ENCODE measurements around the gene HIRIP3. TPM values are rescaled to one million over a fixed set of nuclear protein-coding genes. Genes with fewer than 3 reads are reported as not detected.

The HIRIP3 gene
- total and polyA plus RNA-seq, 2 of the 8 experiments (the other 6 are each of a cell fraction or from before 2014, with no cell fraction given): 11.9 to 18.5 TPM

GRCh38 chr16:29986931-29987330, 8.5 kb downstream of the HIRIP3 start:
- H3K56ac ChIP-seq (replicated peaks; ENCODE audit: insufficient read length, low read depth, low read length): no peak overlapping the region
- H3K4me1 ChIP-seq (replicated peaks in 1 of 4; ENCODE audit: control insufficient read depth in 3 of 4, insufficient read depth in 4 of 4, low read length in 3 of 4): no peaks in the 10 kb centered on the region
- H2BK5ac ChIP-seq (ENCODE audit: low read depth, low read length): no peak overlapping the region
- H3K4me2 ChIP-seq (ENCODE audit: insufficient read depth in 1 of 2, low read depth in 2 of 2, low read length in 2 of 2): no peak overlapping the region
- no peak overlapping the region for H2AFZ ChIP-seq (ENCODE audit: low read length)
- no peak overlapping the region for H2BK12ac ChIP-seq (ENCODE audit: low read depth, low read length)
- no peak for FAIRE-seq
- H3K36me3 ChIP-seq (ENCODE audit: control insufficient read depth in 2 of 4, insufficient read depth in 4 of 4, low read length in 3 of 4): peaks cover 12 to 63% (median 47%) of the 10 kb centered on the region in 4 experiments
- H4K20me1 ChIP-seq (replicated peaks in 1 of 2; ENCODE audit: control insufficient read depth in 1 of 2, insufficient read depth in 2 of 2, low read length in 2 of 2): no peaks in the 10 kb centered on the region
- H3K79me2 ChIP-seq (ENCODE audit: control insufficient read depth in 1 of 2, insufficient read depth in 2 of 2, low read length in 2 of 2): no peaks in the 10 kb centered on the region
- no peak overlapping the region for H4K91ac ChIP-seq (replicated peaks; ENCODE audit: insufficient read length, low read length)
- no peak overlapping the region; the same call in 1 of the 2 replicates for H4K8ac ChIP-seq (ENCODE audit: extremely low read depth, insufficient read depth, low read length)
- H3K23ac ChIP-seq (ENCODE audit: insufficient read length): no peak overlapping the region
- H3K14ac ChIP-seq (ENCODE audit: insufficient read length): no peak overlapping the region
- H3K27me3 ChIP-seq (replicated peaks in 1 of 4; ENCODE audit: control insufficient read depth in 3 of 4, extremely low read depth in 1 of 4, insufficient read depth in 3 of 4, low read length in 3 of 4): no peaks in the 10 kb centered on the region
- H2BK120ac ChIP-seq (replicated peaks; ENCODE audit: low read depth, low read length): no peak overlapping the region
- no peaks in the 10 kb centered on the region for H3K79me1 ChIP-seq (ENCODE audit: low read depth, low read length)
- whole genome bisulfite sequencing, 2 experiments (ENCODE audit: extremely low coverage in 1 of 2, insufficient coverage in 1 of 2, insufficient read length in 1 of 2, insufficient replicate concordance in 2 of 2, low coverage in 1 of 2, low lambda C conversion rate in 2 of 2, missing lambda C conversion rate in 1 of 2): 91% methylated on average over 4 of the region's 5 CpGs; no CpG with 5 or more reads in 1 of the 2 experiments
- no peak overlapping the region for H2BK20ac ChIP-seq (ENCODE audit: low read length)
- H3K4me3 ChIP-seq (ENCODE audit: extremely low read depth in 1 of 4, insufficient read depth in 2 of 4, low read depth in 3 of 4, low read length in 4 of 4): no peak overlapping the region
- H3K9ac ChIP-seq (replicated peaks in 1 of 4; ENCODE audit: extremely low read depth in 1 of 4, low read depth in 3 of 4, low read length in 3 of 4): no peak overlapping the region
- H3K18ac ChIP-seq (ENCODE audit: extremely low read depth, low read length): no peak overlapping the region
- no peak overlapping the region for H4K5ac ChIP-seq (ENCODE audit: insufficient read length, low read depth, low read length)
- DNase-seq (ENCODE audit: low read depth in 1 of 2, low spot score in 2 of 2): no peak
- ChIA-PET CTCF (ENCODE audit: partially characterized antibody) (interaction anchor here (0.9 to 2.0 kb wide), 6 partner anchors 12 to 69 kb away, joined by 3 to 7 read pairs (median 3); partner anchors contain the start of gene TLCD3B), POLR2A (ENCODE audit: partially characterized antibody) (interaction anchor here (2.7 kb wide), 1 partner anchor 14 kb away, joined by 14 read pairs; the partner anchor contains the start of gene TAOK2)
- H3K27ac ChIP-seq (ENCODE audit: low read depth, low read length): no peak overlapping the region
- no peak overlapping the region for H2BK15ac ChIP-seq (ENCODE audit: low read length)
- no peak overlapping the region for H2AK5ac ChIP-seq (ENCODE audit: low read depth, low read length)
- H3K23me2 ChIP-seq (ENCODE audit: low read depth, low read length): no peaks in the 10 kb centered on the region
- H3K4ac ChIP-seq (replicated peaks; ENCODE audit: insufficient read length, low read depth, low read length): no peak overlapping the region
- H3K9me3 ChIP-seq (ENCODE audit: insufficient read depth in 2 of 2, low read depth in 1 of 2, low read length in 1 of 2): no peaks in the 10 kb centered on the region
- TF ChIP-seq MAFK (IDR thresholded peaks at IDR 0.05; ENCODE audit: low read depth, low read length) (no peak), SIRT6 (IDR thresholded peaks at IDR 0.05; ENCODE audit: low read length) (no peak), EGR1 (IDR thresholded peaks at IDR 0.05; ENCODE audit: borderline replicate concordance, low read depth, low read length) (no peak), NRF1 (IDR thresholded peaks at IDR 0.05; ENCODE audit: low read depth, low read length) (no peak), SP1 (IDR thresholded peaks at IDR 0.05; ENCODE audit: low read depth, low read length) (no peak), ATF3 (IDR thresholded peaks at IDR 0.05; ENCODE audit: insufficient read depth, low read depth, low read length) (no peak), GTF2F1 (IDR thresholded peaks at IDR 0.05; ENCODE audit: borderline replicate concordance, low read depth, low read length) (no peak), GABPA (IDR thresholded peaks at IDR 0.05; ENCODE audit: borderline replicate concordance, insufficient read depth, low read length) (no peak), CBX8 (IDR thresholded peaks at IDR 0.05; ENCODE audit: borderline replicate concordance, low read depth, low read length) (no peak), TEAD4 (IDR thresholded peaks at IDR 0.05; ENCODE audit: low read depth, low read length) (no peak), HDAC6 (IDR thresholded peaks at IDR 0.05; ENCODE audit: low read depth, low read length) (no peak), NANOG (IDR thresholded peaks at IDR 0.05; ENCODE audit: insufficient read depth, low read depth, low read length, poor library complexity, severe bottlenecking) (no peak), SP2 (IDR thresholded peaks at IDR 0.05; ENCODE audit: low read length) (no peak), SP4 (IDR thresholded peaks at IDR 0.05; ENCODE audit: low read length) (no peak)
